Heart right ventricle (tissue), 16 donors: ENCODE results near the gene TMEM59L. TPM values are rescaled to one million over a fixed set of nuclear protein-coding genes. Genes with fewer than 3 reads are reported as not detected.
A peak's percentile ranks its signal among the peaks of the same experiment; 100 is the strongest.

Source experiments
- ATAC-seq, 8 donors: fragments of 200-7000 bp; cut with Tn5 transposase; one replicate each; pipeline ENCODE4 v1.9.1; 2020; ENCODE audit warnings: mild to moderate bottlenecking in 8 of 8, moderate library complexity in 8 of 8, moderate number of reproducible peaks in 1 of 8
- DNase-seq, 2 donors: peaks; one replicate each; pipeline ENCODE4 v3.0.0-alpha.2; 2020
- H3K27ac ChIP-seq, 10 donors: fragments of 200-600 bp; sonication (generic) in 2 of 10; one replicate each; pipeline versions ENCODE4 v1.5.0 to v1.8.0; 2020 to 2022; ENCODE audit warnings: mild to moderate bottlenecking in 3 of 10
- H3K27me3 ChIP-seq, 7 donors: fragments of 200-600 bp; one replicate each; pipeline ENCODE4 v1.8.0; 2021 to 2022; ENCODE audit warnings: mild to moderate bottlenecking in 2 of 7
- H3K36me3 ChIP-seq, 9 donors: fragments of 200-600 bp; sonication (generic) in 1 of 9; one replicate each; pipeline versions ENCODE4 v1.5.0 to v1.8.0; 2020 to 2022; ENCODE audit warnings: mild to moderate bottlenecking in 2 of 9
- H3K4me1 ChIP-seq, 9 donors: fragments of 200-600 bp; sonication (generic) in 1 of 9; one replicate each; pipeline versions ENCODE4 v1.5.0 to v1.8.0; 2020 to 2022; ENCODE audit warnings: mild to moderate bottlenecking in 4 of 9
- H3K4me3 ChIP-seq, 10 donors: fragments of 200-600 bp; sonication (generic) in 2 of 10; one replicate each; pipeline versions ENCODE4 v1.5.0 to v1.8.0; 2020 to 2022; ENCODE audit warnings: mild to moderate bottlenecking in 7 of 10, moderate library complexity in 2 of 10
- H3K9me3 ChIP-seq, 11 donors: fragments of 200-600 bp in 10 of 11; sonication (generic) in 2 of 11; one replicate each; pipeline versions ENCODE4 v1.5.0 to v1.8.0; 2013 to 2022; ENCODE audit warnings: mild to moderate bottlenecking in 2 of 11, control low read depth in 1 of 11, moderate library complexity in 1 of 11
- CTCF ChIP-seq, 9 donors: fragments of 200-600 bp; sonication (generic) in 2 of 9; IDR thresholded peaks; one replicate each; pipeline versions ENCODE4 v1.5.0 to v1.8.0; 2021 to 2022; ENCODE audit warnings: antibody characterized with exemption in 9 of 9, mild to moderate bottlenecking in 5 of 9, moderate library complexity in 1 of 9
- WGBS, 2 donors: extraction: QIAGEN DNeasy Blood & Tissue Kit; methylation state at CpG; one replicate each; pipeline ENCODE4 v1.1.7; 2013; ENCODE audit warnings: inconsistent platforms in 1 of 2; 5-methylcytosine and 5-hydroxymethylcytosine counted together
- intact Hi-C, 10 donors: fragments of 100-400 bp; cut with DNase I; formaldehyde crosslinking; loops; one replicate each; pipeline versions ENCODE4 v1.11.1 to v1.14.2; 2022
- polyA plus RNA-seq, 2 donors: library from polyadenylated mRNA; stranded (reverse); fragments of 200-250 nt; gene quantifications; one replicate each; pipeline ENCODE4 v1.2.3, GENCODE V29; 2013
- total RNA-seq, 10 donors: library from RNA; stranded (reverse); fragmentation: NEBNext Ultra II Directional in 3 of 10; extraction: Animal tissue kit (Norgen Biotek cat#: 25700) in 3 of 10; gene quantifications; one replicate each; pipeline versions ENCODE4 v1.2.1 to v1.2.4, GENCODE V29; 2021 to 2023
- donor health status: Arrhythmogenic right ventricular cardiomyopathy.
- donor health status: ischemic (EF 13 %, LVEDD 7.1; RV severe dilation, severe dysfunction).
- donor health status: healthy with polysubstance abuse.
- donor health status: DM: no; HTN: yes; CAD: no.
- donor health status: DM: no; HTN: no; CAD: no.
- donor health status: ischemic (EF 25% LVEDD 6.9; RV normal size, moderate dysfunction).
- donor health status: ischemic (EF 25% LVEDD 5.7; RV mildly dilated, moderate dysfunction).
- donor health status: healthy.
- donor health status: DM: yes; HTN: yes; CAD: no.
- donor health status: Ischemic cardiomyopathy.
- donor health status: ischemic (EF 35%, LVEDD 5.7; RV mildly dilated, moderate dysfunction).
- donor health status: nonischemic (EF 11% LVEDD 7.7; RV severe dilation, severe dysfunction).
- donor health status: DM: yes; HTN: yes; CAD: no.
- donor health status: PGD.
- donor health status: ischemic (EF 29% LVEDD 5.4; RV normal size, mild dysfunction).
- donor health status: nonischemic (EF 23%, LVEDD 6.1; RV moderate dilation, normal function).

The TMEM59L gene
- total and polyA plus RNA-seq, 12 donors, result 0.13 to 13.8 (median 1.2) TPM

GRCh38 chr19:18654469-18654868 is 41.8 kb downstream of the TMEM59L start:
- peaks cover 23 to 63% (median 49%) of the 10 kb centered on the region in 9 donors for H3K4me1 ChIP-seq
- intact Hi-C loops, result loop anchor here in 1 of 10 donors (10.0 kb wide), 1 partner anchor 210 kb away; no protein-coding TSS in a partner anchor
- H3K27me3 ChIP-seq, result no peaks in the 10 kb centered on the region
- no peaks in the 10 kb centered on the region for H3K36me3 ChIP-seq
- TF ChIP-seq CTCF (IDR thresholded peaks at IDR 0.05), result no peak
- H3K9me3 ChIP-seq, result no peaks in the 10 kb centered on the region
- ATAC-seq (no peak), DNase-seq (no peak)
- H3K4me3 ChIP-seq, result no peak overlapping the region
- 98% methylated on average over 7 of the region's 7 CpGs for WGBS, 2 donors
- no peak overlapping the region for H3K27ac ChIP-seq

- intact Hi-C loops, result loop anchor here in 2 of 10 donors (5.0 to 10.0 kb wide), 2 partner anchors 48 to 211 kb away; partner anchors contain the start of gene CRLF1 (in 1 of the 2)
- H3K27ac ChIP-seq, result peak overlapping the region in 1 of 10 donors; percentile 90
- no peak for DNase-seq
Observed at GRCh38 chr19:18655173-18655844, 42.6 kb downstream of the TMEM59L start.

GRCh38 chr19:18656337-18657086 is 43.8 kb downstream of the TMEM59L start:
- Histone ChIP-seq H3K27me3 (no peaks in the 10 kb centered on the region), H3K27ac (peak overlapping the region in 6 of 10 donors; percentile 22 to 90 (median 83)), H3K36me3 (no peaks in the 10 kb centered on the region), H3K4me1 (peaks cover 18 to 58% (median 49%) of the 10 kb centered on the region in 9 donors), H3K9me3 (no peaks in the 10 kb centered on the region), H3K4me3 (no peak overlapping the region)
- 79 to 90% methylated on average over 16 to 19 of the region's 19 CpGs for WGBS, 2 donors
- intact Hi-C loops, result loop anchor here in 2 of 10 donors (5.0 to 10.0 kb wide), 2 partner anchors 49 to 212 kb away; partner anchors contain the start of gene CRLF1 (in 1 of the 2)
- TF ChIP-seq CTCF (IDR thresholded peaks at IDR 0.05), result no peak
- no peak for ATAC-seq
- DNase-seq, result no peak

More at GRCh38 chr19:18655173-18655844, 42.6 kb downstream of the TMEM59L start:
- ATAC-seq, result no peak
- Histone ChIP-seq H3K9me3 (no peaks in the 10 kb centered on the region), H3K4me1 (peaks cover 23 to 62% (median 49%) of the 10 kb centered on the region in 9 donors), H3K4me3 (no peak overlapping the region), H3K27me3 (no peaks in the 10 kb centered on the region), H3K36me3 (no peaks in the 10 kb centered on the region)
- no peak for TF ChIP-seq CTCF (IDR thresholded peaks at IDR 0.05)
- 93 to 97% methylated on average over 13 of the region's 13 CpGs for WGBS, 2 donors
